Panc1 (cell line): ENCODE data around the gene SH3BGRL2.

Experiments
- CTCF ChIP-seq: fragments of 450-650 bp; IDR thresholded peaks from 2 replicates; pipeline ENCODE4 v1.5.1; 2017; ENCODE audit warnings: mild to moderate bottlenecking
- POLR2AphosphoS5 ChIP-seq: IDR thresholded peaks from 2 replicates; pipeline ENCODE4 v1.6.1; 2012; ENCODE audit warnings: mild to moderate bottlenecking, low read depth, low read length, moderate library complexity

GRCh38 chr6:79687759-79688158 lies 56.6 kb downstream of the SH3BGRL2 start:
- no peak for TF ChIP-seq CTCF
- TF ChIP-seq POLR2AphosphoS5: no peak
